C4-2B (cell line): ENCODE results near the gene EEPD1.

ENCODE experiments used
- H3K27ac ChIP-seq: fragments of 450-650 bp; 2 replicates; pipeline ENCODE4 v1.5.1; 2017
- CTCF ChIP-seq: fragments of 450-650 bp; conservative IDR thresholded peaks from 2 replicates; pipeline ENCODE4 v1.5.1; 2017; ENCODE audit warnings: mild to moderate bottlenecking
- ZFX ChIP-seq: fragments of 450-650 bp; IDR thresholded peaks from 2 replicates; pipeline ENCODE4 v1.6.1; 2017

Gene EEPD1

GRCh38 chr7:36154255-36155212 lies 1.5 kb downstream of the EEPD1 start:
- TF ChIP-seq CTCF (no peak), ZFX (no peak)

GRCh38 chr7:36155811-36156361 lies 2.8 kb downstream of the EEPD1 start:
- peak overlapping the region; percentile 48 for H3K27ac ChIP-seq

More at GRCh38 chr7:36154255-36155212, 1.5 kb downstream of the EEPD1 start:
- peak overlapping the region; percentile 87 for H3K27ac ChIP-seq

GRCh38 chr7:36157527-36158320 lies 4.7 kb downstream of the EEPD1 start:
- no peak overlapping the region for H3K27ac ChIP-seq
- TF ChIP-seq ZFX: no peak
- no peak for TF ChIP-seq CTCF

More at GRCh38 chr7:36155811-36156361, 2.8 kb downstream of the EEPD1 start:
- TF ChIP-seq ZFX (no peak), CTCF (no peak)

- TF ChIP-seq ZFX (no peak), CTCF (no peak)
- no peak overlapping the region for H3K27ac ChIP-seq
These were observed 5.2 kb downstream of the EEPD1 start for GRCh38 chr7:36158321-36158605.

- TF ChIP-seq CTCF (no peak), ZFX (no peak)
- H3K27ac ChIP-seq: 0 out of 2 replicates have a peak overlapping the region, but pooled peaks have one; percentile 2
These were observed 6.6 kb downstream of the EEPD1 start for GRCh38 chr7:36159618-36160017.

- peak overlapping the region; percentile 67 for H3K27ac ChIP-seq
- TF ChIP-seq ZFX: no peak
- TF ChIP-seq CTCF: no peak
These were observed 7.3 kb downstream of the EEPD1 start for GRCh38 chr7:36160313-36160712.

- peak overlapping the region; percentile 67 for H3K27ac ChIP-seq
- TF ChIP-seq ZFX: no peak
- no peak for TF ChIP-seq CTCF
These were observed 8.9 kb downstream of the EEPD1 start for GRCh38 chr7:36161996-36162395.
